ENCODE measurements around the gene PGM5. TPM values are rescaled to one million over a fixed set of nuclear protein-coding genes. Genes with fewer than 3 reads are reported as not detected.

The PGM5 gene
- total RNA-seq, 1 donor = 0.36 TPM

GRCh38 chr9:68495247-68495646 is 138.8 kb downstream of the PGM5 start:
- no peaks in the 10 kb centered on the region for H4K20me1 ChIP-seq (ENCODE audit: insufficient read depth, low read length)
- H2AFZ ChIP-seq (ENCODE audit: low read length) = no peak overlapping the region
- H3K9me3 ChIP-seq (ENCODE audit: low read depth, low read length) = no peaks in the 10 kb centered on the region
- H3K36me3 ChIP-seq (ENCODE audit: insufficient read depth, low read length) = no peaks in the 10 kb centered on the region
- H3K4me1 ChIP-seq (ENCODE audit: insufficient read depth, low read length) = no peaks in the 10 kb centered on the region
- H3K27me3 ChIP-seq (ENCODE audit: insufficient read depth, low read length) = no peaks in the 10 kb centered on the region
- H3K27ac ChIP-seq (ENCODE audit: low read depth, low read length) = no peak overlapping the region
- H3K79me2 ChIP-seq (ENCODE audit: insufficient read depth, low read length) = no peaks in the 10 kb centered on the region
- TF ChIP-seq CTCF (IDR thresholded peaks at IDR 0.05; ENCODE audit: extremely low read depth, low read depth, low read length) = no peak
- H3K4me2 ChIP-seq (ENCODE audit: insufficient read depth, low read length) = no peak overlapping the region
- no peak overlapping the region for H3K4me3 ChIP-seq (ENCODE audit: insufficient read depth, low read length)
- DNase-seq (ENCODE audit: insufficient read length, low spot score, missing footprints) = no peak

- no peaks in the 10 kb centered on the region for H3K36me3 ChIP-seq (ENCODE audit: insufficient read depth, low read length)
- no peak overlapping the region for H2AFZ ChIP-seq (ENCODE audit: low read length)
- H3K9me3 ChIP-seq (ENCODE audit: low read depth, low read length) = no peaks in the 10 kb centered on the region
- no peak for DNase-seq (ENCODE audit: insufficient read length, low spot score, missing footprints)
- H3K27ac ChIP-seq (ENCODE audit: low read depth, low read length) = no peak overlapping the region
- no peaks in the 10 kb centered on the region for H3K27me3 ChIP-seq (ENCODE audit: insufficient read depth, low read length)
- TF ChIP-seq CTCF (IDR thresholded peaks at IDR 0.05; ENCODE audit: extremely low read depth, low read depth, low read length) = no peak
- H3K4me2 ChIP-seq (ENCODE audit: insufficient read depth, low read length) = no peak overlapping the region
- H3K79me2 ChIP-seq (ENCODE audit: insufficient read depth, low read length) = no peaks in the 10 kb centered on the region
- H4K20me1 ChIP-seq (ENCODE audit: insufficient read depth, low read length) = no peaks in the 10 kb centered on the region
- no peaks in the 10 kb centered on the region for H3K4me1 ChIP-seq (ENCODE audit: insufficient read depth, low read length)
- no peak overlapping the region for H3K4me3 ChIP-seq (ENCODE audit: insufficient read depth, low read length)
Measured at GRCh38 chr9:68496356-68496755, 139.9 kb downstream of the PGM5 start.

- H3K27ac ChIP-seq (ENCODE audit: low read depth, low read length) = no peak overlapping the region
- no peaks in the 10 kb centered on the region for H3K4me1 ChIP-seq (ENCODE audit: insufficient read depth, low read length)
- H3K79me2 ChIP-seq (ENCODE audit: insufficient read depth, low read length) = no peaks in the 10 kb centered on the region
- H3K4me2 ChIP-seq (ENCODE audit: insufficient read depth, low read length) = no peak overlapping the region
- H2AFZ ChIP-seq (ENCODE audit: low read length) = no peak overlapping the region
- H4K20me1 ChIP-seq (ENCODE audit: insufficient read depth, low read length) = no peaks in the 10 kb centered on the region
- H3K4me3 ChIP-seq (ENCODE audit: insufficient read depth, low read length) = no peak overlapping the region
- H3K36me3 ChIP-seq (ENCODE audit: insufficient read depth, low read length) = no peaks in the 10 kb centered on the region
- no peaks in the 10 kb centered on the region for H3K27me3 ChIP-seq (ENCODE audit: insufficient read depth, low read length)
- TF ChIP-seq CTCF (IDR thresholded peaks at IDR 0.05; ENCODE audit: extremely low read depth, low read depth, low read length) = no peak
- H3K9me3 ChIP-seq (ENCODE audit: low read depth, low read length) = no peaks in the 10 kb centered on the region
- no peak for DNase-seq (ENCODE audit: insufficient read length, low spot score, missing footprints)
Measured at GRCh38 chr9:68497629-68498028, 141.2 kb downstream of the PGM5 start.

GRCh38 chr9:68498816-68499215 is 142.4 kb downstream of the PGM5 start:
- H4K20me1 ChIP-seq (ENCODE audit: insufficient read depth, low read length) = no peaks in the 10 kb centered on the region
- no peaks in the 10 kb centered on the region for H3K4me1 ChIP-seq (ENCODE audit: insufficient read depth, low read length)
- H3K27me3 ChIP-seq (ENCODE audit: insufficient read depth, low read length) = no peaks in the 10 kb centered on the region
- H3K4me2 ChIP-seq (ENCODE audit: insufficient read depth, low read length) = no peak overlapping the region
- no peaks in the 10 kb centered on the region for H3K9me3 ChIP-seq (ENCODE audit: low read depth, low read length)
- H2AFZ ChIP-seq (ENCODE audit: low read length) = no peak overlapping the region
- H3K27ac ChIP-seq (ENCODE audit: low read depth, low read length) = no peak overlapping the region
- H3K36me3 ChIP-seq (ENCODE audit: insufficient read depth, low read length) = no peaks in the 10 kb centered on the region
- no peaks in the 10 kb centered on the region for H3K79me2 ChIP-seq (ENCODE audit: insufficient read depth, low read length)
- peak; percentile 6 for DNase-seq (ENCODE audit: insufficient read length, low spot score, missing footprints)
- H3K4me3 ChIP-seq (ENCODE audit: insufficient read depth, low read length) = no peak overlapping the region
- TF ChIP-seq CTCF (IDR thresholded peaks at IDR 0.05; ENCODE audit: extremely low read depth, low read depth, low read length) = no peak

Measured in osteoblast (primary cell).